Superior temporal gyrus (tissue), 1 donor: ENCODE results near the gene SLC6A8.

Experiments used
- DNase-seq: peaks from one replicate; pipeline ENCODE4 v3.0.0-alpha.2; 2016; ENCODE audit errors: extremely low spot score

SLC6A8 gene

DNA sequence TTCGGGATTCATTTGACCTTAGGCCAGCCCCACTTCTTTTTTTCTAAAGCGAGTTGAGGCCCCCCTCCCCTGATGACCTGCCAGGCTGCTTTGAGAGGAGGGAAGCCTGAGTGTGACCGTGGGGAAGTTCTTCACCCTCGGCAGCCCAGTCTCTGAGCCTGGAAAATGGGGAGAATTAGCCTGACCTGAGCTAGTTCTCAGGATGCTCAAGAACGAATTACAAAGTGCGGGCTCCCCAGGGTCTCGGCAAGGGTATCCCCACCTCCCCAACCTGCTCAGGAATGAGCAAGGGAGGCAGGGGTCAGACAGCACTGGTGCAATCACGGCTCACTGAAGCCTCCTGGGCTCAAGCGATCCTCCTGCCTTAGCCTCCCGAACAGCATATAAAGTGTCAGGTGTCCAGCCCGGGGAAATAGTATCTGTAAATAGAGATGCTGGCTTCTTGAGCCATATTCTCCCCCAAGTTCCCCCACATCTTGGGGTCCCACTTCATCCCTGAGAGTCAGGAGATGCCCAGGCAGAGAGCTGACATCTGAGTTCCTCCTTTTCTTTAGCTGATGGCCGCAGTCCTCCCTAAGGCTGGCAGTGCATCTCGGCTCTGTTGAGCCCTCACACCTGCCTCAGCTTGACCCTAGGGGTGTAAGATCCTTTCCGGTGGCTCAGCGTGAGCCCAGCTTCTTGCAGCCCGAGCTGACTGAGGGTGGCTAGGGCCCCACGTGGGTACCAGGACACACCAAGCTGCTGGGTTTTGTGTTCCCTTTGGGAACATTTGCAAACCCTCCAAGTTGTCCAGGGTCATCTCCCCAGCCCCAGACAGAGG is 39.2 kb upstream of the SLC6A8 start:
- DNase-seq: no peak

- no peak for DNase-seq
Measured at GRCh38 chrX:153649178-153649914, 38.4 kb upstream of the SLC6A8 start.

- DNase-seq: no peak
Measured at GRCh38 chrX:153649915-153650782, 37.6 kb upstream of the SLC6A8 start.

GRCh38 chrX:153650959-153651358 is 36.8 kb upstream of the SLC6A8 start:
- DNase-seq: no peak

GRCh38 chrX:153651540-153652079 is 36.1 kb upstream of the SLC6A8 start:
- DNase-seq: no peak

DNA sequence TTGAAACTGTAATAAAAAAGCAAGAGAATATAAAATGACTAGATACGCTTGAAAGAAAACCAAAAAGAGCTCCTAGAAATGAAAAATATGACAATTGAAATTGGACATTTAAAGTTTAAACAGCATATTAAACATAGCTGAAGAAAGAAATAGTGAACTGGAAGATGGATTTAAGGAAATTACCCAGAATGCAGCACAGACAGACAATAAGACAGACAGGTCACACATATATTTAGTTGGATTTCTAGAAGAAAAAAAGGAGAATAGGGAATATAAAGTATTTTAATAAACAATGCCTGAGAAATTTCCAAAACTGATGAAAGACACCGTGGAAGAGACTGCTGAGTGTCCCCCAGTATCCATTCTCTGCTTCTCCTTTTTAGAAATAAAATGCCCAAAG is 34.2 kb upstream of the SLC6A8 start:
- DNase-seq: no peak

DNA sequence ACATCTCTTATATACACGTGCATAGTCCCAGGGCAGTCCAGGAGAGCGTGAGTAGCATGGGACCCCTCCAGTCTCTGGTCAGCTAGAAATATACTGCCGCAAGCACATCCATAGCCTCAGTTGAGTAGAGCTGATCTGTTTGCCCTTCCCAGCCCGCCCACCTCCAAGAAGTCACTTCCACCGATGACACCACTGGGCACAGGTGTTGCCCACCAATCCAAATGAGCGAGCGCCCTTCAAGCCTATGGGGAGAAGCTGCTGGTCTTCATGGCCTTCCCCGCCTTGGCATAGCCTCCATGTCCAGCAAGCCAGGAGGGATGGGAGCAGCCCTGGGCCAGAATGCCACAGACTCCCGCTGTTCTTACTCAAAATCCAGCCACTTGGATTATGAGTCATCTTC is 30.6 kb upstream of the SLC6A8 start:
- DNase-seq: no peak

DNA sequence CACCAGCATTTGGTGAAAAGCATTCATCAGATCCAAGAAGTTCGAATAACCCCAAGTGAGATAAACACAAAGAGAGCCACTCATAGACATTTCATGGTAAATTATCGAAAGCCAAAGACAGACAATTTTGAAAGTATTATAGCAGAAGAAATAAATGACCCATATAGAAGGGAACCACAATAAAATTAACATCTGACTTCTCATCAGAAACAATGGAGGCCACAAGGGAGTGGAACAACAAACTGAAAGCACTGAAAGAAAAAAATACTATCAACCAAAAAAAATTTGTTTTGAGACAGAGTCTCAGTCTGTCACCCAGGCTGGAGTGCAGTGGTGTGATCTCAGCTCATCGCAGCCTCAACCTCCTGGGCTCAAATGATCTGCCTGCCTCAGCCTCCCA is 28.5 kb upstream of the SLC6A8 start:
- DNase-seq: no peak

DNA sequence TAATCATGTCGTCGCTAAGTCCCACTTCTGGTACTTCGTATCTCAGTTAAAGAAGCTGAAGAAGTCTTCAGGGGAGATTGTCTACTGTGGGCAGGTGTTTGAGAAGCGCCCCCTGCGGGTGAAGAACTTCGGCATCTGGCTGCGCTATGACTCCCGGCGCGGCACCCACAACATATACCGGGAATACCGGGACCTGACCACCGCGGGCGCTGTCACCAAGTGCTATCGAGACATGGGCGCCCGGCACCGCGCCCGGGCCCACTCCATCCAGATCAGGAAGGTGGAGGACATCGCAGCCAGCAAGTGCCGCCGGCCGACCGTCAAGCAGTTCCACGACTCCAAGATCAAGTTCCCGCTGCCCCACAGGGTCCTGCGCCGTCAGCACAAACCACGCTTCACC is 25.5 kb upstream of the SLC6A8 start:
- peak; percentile 30 for DNase-seq

GRCh38 chrX:153665726-153666306 is 21.9 kb upstream of the SLC6A8 start:
- DNase-seq: no peak

GRCh38 chrX:153667281-153667955 is 20.3 kb upstream of the SLC6A8 start:
- DNase-seq: peak; percentile 13

DNA sequence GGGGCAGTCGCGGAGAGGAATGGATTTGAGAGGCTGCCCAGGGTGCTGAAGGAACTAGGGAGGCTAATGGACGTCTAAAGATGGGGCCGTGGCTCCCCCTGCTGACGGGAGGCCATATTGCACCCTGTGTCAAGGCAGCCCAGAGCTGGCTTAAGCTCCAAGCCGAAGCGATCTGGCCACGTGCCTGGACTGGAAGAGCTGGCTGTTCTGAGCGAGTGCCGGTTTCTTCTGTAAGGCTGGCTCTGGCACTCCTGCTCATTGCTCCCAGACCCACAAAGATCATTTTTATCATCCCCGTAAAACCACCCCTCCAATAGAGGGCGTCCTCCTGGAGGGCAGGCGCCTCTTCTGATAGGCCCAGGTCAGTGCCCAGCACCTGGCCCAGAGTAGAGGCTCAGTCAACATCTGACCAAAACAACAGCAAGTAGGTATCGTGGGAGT is 19.8 kb upstream of the SLC6A8 start:
- peak; percentile 94 for DNase-seq

- DNase-seq: no peak
Measured at GRCh38 chrX:153668423-153669173, 19.1 kb upstream of the SLC6A8 start.

GRCh38 chrX:153669174-153669890 is 18.4 kb upstream of the SLC6A8 start:
- no peak for DNase-seq

- no peak for DNase-seq
Measured at GRCh38 chrX:153669901-153670731, 17.6 kb upstream of the SLC6A8 start.

GRCh38 chrX:153670748-153671588 is 16.8 kb upstream of the SLC6A8 start:
- DNase-seq: no peak
